ENCODE measurements around the gene ANKRD11. TPM values are rescaled to one million over a fixed set of nuclear protein-coding genes. Genes with fewer than 3 reads are reported as not detected.

The ANKRD11 gene
- total and polyA plus RNA-seq, 5 experiments from 2014 or later = 8.9 to 328 (median 61.1) TPM

- H3K27ac Mint-ChIP-seq = peak overlapping the region in 9 of 10 donors; percentile 14 to 94 (median 90)
- peaks cover 3 to 37% (median 24%) of the 10 kb centered on the region in 4 donors for H3K4me1 Mint-ChIP-seq
- no peaks in the 10 kb centered on the region for H3K36me3 Mint-ChIP-seq
- H3K27me3 Mint-ChIP-seq = peaks cover 0 to 2% (median 0%) of the 10 kb centered on the region in 5 donors
- POLR2A ChIA-PET = no interaction called here
- peaks cover 0 to 2% (median 0%) of the 10 kb centered on the region in 9 donors for H3K9me3 Mint-ChIP-seq
- H3K4me3 Mint-ChIP-seq = peak overlapping the region in 4 of 10 donors; percentile 1 to 45 (median 26)
- ATAC-seq (no peak), DNase-seq (no peak)
Measured at GRCh38 chr16:89243664-89244063, 246.7 kb downstream of the ANKRD11 start.

GRCh38 chr16:89242795-89243200, 247.6 kb downstream of the ANKRD11 start:
- Mint-ChIP-seq H3K27ac (peak overlapping the region; percentile 62 to 98 (median 91)), H3K27me3 (peaks cover 0 to 2% (median 0%) of the 10 kb centered on the region in 5 donors), H3K9me3 (peaks cover 0 to 2% (median 0%) of the 10 kb centered on the region in 9 donors), H3K36me3 (no peaks in the 10 kb centered on the region), H3K4me3 (peak overlapping the region in 8 of 10 donors; percentile 12 to 66 (median 41)), H3K4me1 (peaks cover 3 to 33% (median 24%) of the 10 kb centered on the region in 4 donors)
- DNase-seq = no peak
- no peak for ATAC-seq
- POLR2A ChIA-PET = interaction anchor here (0.7 to 1.3 kb wide), 3 partner anchors 17 to 404 kb away, joined by 3 to 5 read pairs (median 3); no protein-coding TSS in a partner anchor

GRCh38 chr16:89241187-89242007, 249.0 kb downstream of the ANKRD11 start:
- Mint-ChIP-seq H3K27ac (peak overlapping the region; percentile 97 to 100 (median 100)), H3K27me3 (peaks cover 0 to 2% (median 0%) of the 10 kb centered on the region in 5 donors), H3K4me1 (peaks cover 3 to 30% (median 23%) of the 10 kb centered on the region in 4 donors), H3K4me3 (peak overlapping the region; percentile 89 to 98 (median 96)), H3K9me3 (no peaks in the 10 kb centered on the region), H3K36me3 (no peaks in the 10 kb centered on the region)
- ATAC-seq (peak; percentile 85 to 86), DNase-seq (peak; percentile 68 to 95 (median 92))
- POLR2A ChIA-PET = interaction anchor here (0.5 to 1.8 kb wide), 15 partner anchors 9 to 719 kb away, joined by 3 to 7 read pairs (median 4); partner anchors contain the start of gene APRT

- Mint-ChIP-seq H3K27ac (no peak overlapping the region), H3K9me3 (no peaks in the 10 kb centered on the region), H3K4me3 (no peak overlapping the region), H3K27me3 (peaks cover 0 to 2% (median 0%) of the 10 kb centered on the region in 5 donors), H3K36me3 (peaks cover 0 to 8% (median 6%) of the 10 kb centered on the region in 3 donors), H3K4me1 (peaks cover 1 to 18% (median 14%) of the 10 kb centered on the region in 4 donors)
- POLR2A ChIA-PET = no interaction called here
- ATAC-seq (no peak), DNase-seq (no peak)
Measured at GRCh38 chr16:89237733-89238132, 252.6 kb downstream of the ANKRD11 start.

- POLR2A ChIA-PET = no interaction called here
- Mint-ChIP-seq H3K9me3 (peaks cover 0 to 3% (median 0%) of the 10 kb centered on the region in 9 donors), H3K4me3 (peak overlapping the region in 1 of 10 donors; percentile 24), H3K27me3 (no peaks in the 10 kb centered on the region), H3K4me1 (peaks cover 0 to 1% (median 0%) of the 10 kb centered on the region in 4 donors), H3K36me3 (peaks cover 8 to 30% (median 19%) of the 10 kb centered on the region in 3 donors), H3K27ac (peak overlapping the region in 2 of 10 donors; percentile 4 to 34)
- DNase-seq (no peak), ATAC-seq (no peak)
Measured at GRCh38 chr16:89233678-89234490, 256.5 kb downstream of the ANKRD11 start.

- Mint-ChIP-seq H3K36me3 (peaks cover 25 to 47% (median 31%) of the 10 kb centered on the region in 3 donors), H3K4me1 (peaks cover 0 to 1% (median 0%) of the 10 kb centered on the region in 4 donors), H3K9me3 (peaks cover 0 to 20% (median 8%) of the 10 kb centered on the region in 9 donors), H3K4me3 (no peak overlapping the region), H3K27ac (peak overlapping the region in 1 of 10 donors; percentile 47), H3K27me3 (no peaks in the 10 kb centered on the region)
- no peak for ATAC-seq
- POLR2A ChIA-PET = no interaction called here
- DNase-seq = no peak
Measured at GRCh38 chr16:89232107-89232506, 258.3 kb downstream of the ANKRD11 start.

- no peaks in the 10 kb centered on the region for H3K27me3 Mint-ChIP-seq
- H3K27ac Mint-ChIP-seq = no peak overlapping the region
- POLR2A ChIA-PET = no interaction called here
- no peak overlapping the region for H3K4me3 Mint-ChIP-seq
- peaks cover 0 to 1% (median 0%) of the 10 kb centered on the region in 4 donors for H3K4me1 Mint-ChIP-seq
- DNase-seq (no peak), ATAC-seq (no peak)
- peaks cover 37 to 65% (median 50%) of the 10 kb centered on the region in 3 donors for H3K36me3 Mint-ChIP-seq
- H3K9me3 Mint-ChIP-seq = peaks cover 0 to 32% (median 11%) of the 10 kb centered on the region in 9 donors
Measured at GRCh38 chr16:89230255-89230654, 260.1 kb downstream of the ANKRD11 start.

GRCh38 chr16:89224665-89225064, 265.7 kb downstream of the ANKRD11 start:
- POLR2A ChIA-PET = interaction anchor here (0.7 kb wide), 1 partner anchor 467 kb away, joined by 3 read pairs; no protein-coding TSS in a partner anchor
- H3K4me3 Mint-ChIP-seq = no peak overlapping the region
- DNase-seq (no peak), ATAC-seq (no peak)
- H3K36me3 Mint-ChIP-seq = peaks cover 42 to 66% (median 49%) of the 10 kb centered on the region in 3 donors
- H3K9me3 Mint-ChIP-seq = peaks cover 0 to 32% (median 13%) of the 10 kb centered on the region in 9 donors
- peaks cover 0 to 9% (median 9%) of the 10 kb centered on the region in 4 donors for H3K4me1 Mint-ChIP-seq
- H3K27me3 Mint-ChIP-seq = no peaks in the 10 kb centered on the region
- no peak overlapping the region for H3K27ac Mint-ChIP-seq

GRCh38 chr16:89222931-89223330, 267.4 kb downstream of the ANKRD11 start:
- no peak for ATAC-seq
- POLR2A ChIA-PET = no interaction called here
- no peak for DNase-seq
- Mint-ChIP-seq H3K36me3 (peaks cover 30 to 62% (median 38%) of the 10 kb centered on the region in 3 donors), H3K9me3 (peaks cover 0 to 20% (median 11%) of the 10 kb centered on the region in 9 donors), H3K4me3 (no peak overlapping the region), H3K27ac (peak overlapping the region in 1 of 10 donors; percentile 15), H3K4me1 (peaks cover 7 to 20% (median 13%) of the 10 kb centered on the region in 4 donors), H3K27me3 (no peaks in the 10 kb centered on the region)

GRCh38 chr16:89221604-89222003, 268.8 kb downstream of the ANKRD11 start:
- POLR2A ChIA-PET = no interaction called here
- no peak overlapping the region for H3K4me3 Mint-ChIP-seq
- H3K9me3 Mint-ChIP-seq = peaks cover 0 to 8% (median 4%) of the 10 kb centered on the region in 9 donors
- no peaks in the 10 kb centered on the region for H3K27me3 Mint-ChIP-seq
- DNase-seq = no peak
- no peak for ATAC-seq
- peaks cover 19 to 49% (median 25%) of the 10 kb centered on the region in 3 donors for H3K36me3 Mint-ChIP-seq
- peaks cover 10 to 26% (median 17%) of the 10 kb centered on the region in 4 donors for H3K4me1 Mint-ChIP-seq
- peak overlapping the region in 1 of 10 donors; percentile 42 for H3K27ac Mint-ChIP-seq

- H3K9me3 Mint-ChIP-seq = peaks cover 0 to 2% (median 0%) of the 10 kb centered on the region in 9 donors
- H3K27ac Mint-ChIP-seq = peak overlapping the region in 3 of 10 donors; percentile 27 to 62 (median 59)
- ATAC-seq (no peak), DNase-seq (no peak)
- peak overlapping the region; percentile 44 to 97 (median 71) for H3K4me3 Mint-ChIP-seq
- H3K36me3 Mint-ChIP-seq = peaks cover 4 to 27% (median 4%) of the 10 kb centered on the region in 3 donors
- peaks cover 14 to 39% (median 26%) of the 10 kb centered on the region in 4 donors for H3K4me1 Mint-ChIP-seq
- POLR2A ChIA-PET = interaction anchor here (0.6 kb wide), 1 partner anchor 17 kb away, joined by 3 read pairs; no protein-coding TSS in a partner anchor
- no peaks in the 10 kb centered on the region for H3K27me3 Mint-ChIP-seq
Measured at GRCh38 chr16:89219365-89219764, 271.0 kb downstream of the ANKRD11 start.

Measured in naive thymus-derived CD8-positive, alpha-beta T cell (primary cell).